HepG2 (cell line): ENCODE data around the gene TTC6. TPM values are rescaled to one million over a fixed set of nuclear protein-coding genes. Genes with fewer than 3 reads are reported as not detected.

Source experiments
- HIVEP1 ChIP-seq: sonication (generic); formaldehyde crosslinking; IDR thresholded peaks from 2 replicates; pipeline ENCODE4 v1.4.0; 2020; ENCODE audit warnings: mild to moderate bottlenecking, missing genetic modification reagents
- HMGXB3 ChIP-seq: sonication (generic); formaldehyde crosslinking; IDR thresholded peaks from 2 replicates; pipeline ENCODE4 v1.4.0; 2020; ENCODE audit warnings: missing genetic modification reagents, borderline replicate concordance
- KDM3A ChIP-seq: IDR thresholded peaks from 2 replicates; pipeline ENCODE4 v1.6.1; 2018; ENCODE audit warnings: low read depth, missing compliant biosample characterization
- NFE2L2 ChIP-seq: fragments of 150-350 bp; IDR thresholded peaks from 2 replicates; pipeline ENCODE4 v1.6.1; 2014; ENCODE audit warnings: low read length
- POGK ChIP-seq: sonication (generic); formaldehyde crosslinking; conservative IDR thresholded peaks from 2 replicates; pipeline ENCODE4 v1.8.0; 2022; ENCODE audit warnings: mild to moderate bottlenecking, moderate library complexity, missing genetic modification reagents
- RARG ChIP-seq: sonication (generic); formaldehyde crosslinking; IDR thresholded peaks from 2 replicates; pipeline ENCODE4 v1.4.0; 2020; ENCODE audit warnings: low read depth, mild to moderate bottlenecking, missing genetic modification reagents
- SIX1 ChIP-seq: sonication (generic); formaldehyde crosslinking; IDR thresholded peaks from 2 replicates; pipeline ENCODE4 v1.4.0; 2020; ENCODE audit warnings: missing genetic modification reagents, borderline replicate concordance
- TEAD2 ChIP-seq: sonication (generic); formaldehyde crosslinking; IDR thresholded peaks from 2 replicates; pipeline ENCODE4 v1.9.0; 2021; ENCODE audit warnings: missing genetic modification reagents
- ZFYVE20 ChIP-seq: sonication (generic); formaldehyde crosslinking; IDR thresholded peaks from 2 replicates; pipeline ENCODE4 v1.8.0; 2023; ENCODE audit warnings: low read depth, mild to moderate bottlenecking, moderate library complexity, missing genetic modification reagents, borderline replicate concordance
- ZNF232 ChIP-seq: sonication (generic); formaldehyde crosslinking; IDR thresholded peaks from 2 replicates; pipeline ENCODE4 v1.4.0; 2020; ENCODE audit warnings: missing genetic modification reagents, borderline replicate concordance
- ZNF337 ChIP-seq: sonication (generic); formaldehyde crosslinking; IDR thresholded peaks from 2 replicates; pipeline ENCODE4 v1.5.1; 2020; ENCODE audit warnings: missing genetic modification reagents, low read depth, mild to moderate bottlenecking, borderline replicate concordance
- ZNF564 ChIP-seq: sonication (generic); formaldehyde crosslinking; IDR thresholded peaks from 2 replicates; pipeline ENCODE4 v1.8.1; 2023; ENCODE audit warnings: mild to moderate bottlenecking, missing genetic modification reagents
- ZNF615 ChIP-seq: sonication (generic); formaldehyde crosslinking; IDR thresholded peaks from 2 replicates; pipeline ENCODE4 v1.5.0; 2020; ENCODE audit warnings: mild to moderate bottlenecking, missing genetic modification reagents, borderline replicate concordance
- ZNF7 ChIP-seq: IDR thresholded peaks from 2 replicates; pipeline ENCODE4 v1.6.1; 2016; ENCODE audit warnings: missing biosample characterization, missing genetic modification reagents
- ZNF782 ChIP-seq: sonication (generic); formaldehyde crosslinking; IDR thresholded peaks from 2 replicates; pipeline ENCODE4 v1.4.0; 2020; ENCODE audit warnings: missing genetic modification reagents, mild to moderate bottlenecking, borderline replicate concordance
- ZSCAN5A ChIP-seq: sonication (generic); formaldehyde crosslinking; IDR thresholded peaks from 2 replicates; pipeline ENCODE4 v1.8.0; 2022; ENCODE audit warnings: mild to moderate bottlenecking, missing genetic modification reagents, borderline replicate concordance
- polyA plus RNA-seq, 8 experiments: library from polyadenylated mRNA; depleted of rRNA in 3 of 8; stranded (reverse) in 7 of 8; unstranded in 1 of 8; fragments of >200 nt; fragmentation: Illumina TruSeq in 4 of 8; extraction: Trizol in 4 of 8; gene quantifications; 2 replicates each; pipeline versions ENCODE4 v1.2.1 to v1.2.3, GENCODE V29; 2011 to 2016; ENCODE audit warnings: low read depth in 4 of 8, missing spikeins in 1 of 8, mixed read lengths in 1 of 8; ENCODE audit not compliant: insufficient read depth in 1 of 8
- total RNA-seq, 5 experiments: library from RNA; depleted of rRNA; stranded (reverse); fragments of >200 nt; fragmentation: Illumina TruSeq; extraction: Trizol; gene quantifications; 2 replicates each; pipeline ENCODE4 v1.2.3, GENCODE V29; 2016; ENCODE audit warnings: low read depth in 1 of 5
- TF ChIP-seq, protein P1 (sequence below): sonication (generic); formaldehyde crosslinking; IDR thresholded peaks from 2 replicates; pipeline ENCODE4; 2020; ENCODE audit warnings: missing genetic modification reagents, mild to moderate bottlenecking, borderline replicate concordance

Gene TTC6
- total and polyA plus RNA-seq, 2 of the 13 experiments (the other 11 are each of a cell fraction or from before 2014, with no cell fraction given): 9.3 to 27.4 TPM

GRCh38 chr14:37587881-37588666 lies 7.4 kb upstream of the TTC6 start (continued):
- TF ChIP-seq HMGXB3 (peak; percentile 33; the same call in 1 of the 2 replicates), ZNF337 (peak; percentile 91), ZNF564 (CRISPR knock-in tag) (no peak; the same call in none of the 2 replicates), RARG (CRISPR knock-in tag) (no peak), ZNF782 (CRISPR knock-in tag) (no peak), HIVEP1 (CRISPR knock-in tag) (peak; percentile 84), ZNF615 (peak; percentile 58; the same call in 1 of the 2 replicates), NFE2L2 (no peak), POGK (CRISPR knock-in tag) (peak; percentile 78; the same call in 1 of the 2 replicates), ZNF7 (peak; percentile 19; the same call in 1 of the 2 replicates), ZNF232 (CRISPR knock-in tag) (peak; percentile 87; the same call in 1 of the 2 replicates), TEAD2 (0 out of 2 replicates have a peak, but pooled peaks have one; percentile 59), KDM3A (CRISPR knock-in tag) (peak; percentile 89), SIX1 (CRISPR knock-in tag) (no peak), ZSCAN5A (CRISPR knock-in tag) (peak; percentile 81; the same call in 1 of the 2 replicates), ZFYVE20 (CRISPR knock-in tag) (0 out of 2 replicates have a peak, but pooled peaks have one; percentile 53)
- TF ChIP-seq, protein P1, sequence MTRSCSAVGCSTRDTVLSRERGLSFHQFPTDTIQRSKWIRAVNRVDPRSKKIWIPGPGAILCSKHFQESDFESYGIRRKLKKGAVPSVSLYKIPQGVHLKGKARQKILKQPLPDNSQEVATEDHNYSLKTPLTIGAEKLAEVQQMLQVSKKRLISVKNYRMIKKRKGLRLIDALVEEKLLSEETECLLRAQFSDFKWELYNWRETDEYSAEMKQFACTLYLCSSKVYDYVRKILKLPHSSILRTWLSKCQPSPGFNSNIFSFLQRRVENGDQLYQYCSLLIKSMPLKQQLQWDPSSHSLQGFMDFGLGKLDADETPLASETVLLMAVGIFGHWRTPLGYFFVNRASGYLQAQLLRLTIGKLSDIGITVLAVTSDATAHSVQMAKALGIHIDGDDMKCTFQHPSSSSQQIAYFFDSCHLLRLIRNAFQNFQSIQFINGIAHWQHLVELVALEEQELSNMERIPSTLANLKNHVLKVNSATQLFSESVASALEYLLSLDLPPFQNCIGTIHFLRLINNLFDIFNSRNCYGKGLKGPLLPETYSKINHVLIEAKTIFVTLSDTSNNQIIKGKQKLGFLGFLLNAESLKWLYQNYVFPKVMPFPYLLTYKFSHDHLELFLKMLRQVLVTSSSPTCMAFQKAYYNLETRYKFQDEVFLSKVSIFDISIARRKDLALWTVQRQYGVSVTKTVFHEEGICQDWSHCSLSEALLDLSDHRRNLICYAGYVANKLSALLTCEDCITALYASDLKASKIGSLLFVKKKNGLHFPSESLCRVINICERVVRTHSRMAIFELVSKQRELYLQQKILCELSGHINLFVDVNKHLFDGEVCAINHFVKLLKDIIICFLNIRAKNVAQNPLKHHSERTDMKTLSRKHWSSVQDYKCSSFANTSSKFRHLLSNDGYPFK (CRISPR knock-in tag): peak; percentile 84
